AG10803 (cell line): ENCODE measurements around the gene KCNMA1.

Experiments
- DNase-seq: peaks from one replicate; pipeline ENCODE4 v3.0.0; 2010; ENCODE audit warnings: low read depth
- H3K4me3 ChIP-seq: 2 replicates; pipeline ENCODE4 v1.5.1; 2011; ENCODE audit warnings: mild to moderate bottlenecking, low read length, control low read depth
- TF ChIP-seq, protein P1 (sequence below): conservative IDR thresholded peaks from 2 replicates; pipeline ENCODE4 v1.5.1; 2011; ENCODE audit warnings: mild to moderate bottlenecking, low read length, control low read depth, inconsistent platforms

The KCNMA1 gene

DNA sequence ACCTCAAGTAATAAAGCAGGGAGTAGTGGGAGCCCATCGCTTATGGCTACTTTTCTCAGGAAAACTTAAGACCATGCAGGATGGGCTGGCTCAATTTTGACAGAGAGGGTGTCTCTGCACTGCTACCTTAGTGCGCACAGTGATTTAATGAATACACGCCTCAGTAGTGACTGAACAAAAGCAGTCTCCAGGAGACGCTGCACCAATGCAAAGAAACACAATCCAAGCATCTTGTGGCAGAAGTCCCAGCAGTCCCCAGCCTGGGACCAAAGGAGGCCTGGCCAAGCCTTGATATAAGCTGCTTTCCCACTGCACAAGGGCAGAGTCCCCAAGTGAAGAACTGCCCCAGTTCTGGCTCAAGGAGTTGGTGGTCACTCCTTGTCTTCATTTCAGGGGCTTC is 368.9 kb downstream of the KCNMA1 start:
- H3K4me3 ChIP-seq: no peak overlapping the region
- TF ChIP-seq, protein P1, sequence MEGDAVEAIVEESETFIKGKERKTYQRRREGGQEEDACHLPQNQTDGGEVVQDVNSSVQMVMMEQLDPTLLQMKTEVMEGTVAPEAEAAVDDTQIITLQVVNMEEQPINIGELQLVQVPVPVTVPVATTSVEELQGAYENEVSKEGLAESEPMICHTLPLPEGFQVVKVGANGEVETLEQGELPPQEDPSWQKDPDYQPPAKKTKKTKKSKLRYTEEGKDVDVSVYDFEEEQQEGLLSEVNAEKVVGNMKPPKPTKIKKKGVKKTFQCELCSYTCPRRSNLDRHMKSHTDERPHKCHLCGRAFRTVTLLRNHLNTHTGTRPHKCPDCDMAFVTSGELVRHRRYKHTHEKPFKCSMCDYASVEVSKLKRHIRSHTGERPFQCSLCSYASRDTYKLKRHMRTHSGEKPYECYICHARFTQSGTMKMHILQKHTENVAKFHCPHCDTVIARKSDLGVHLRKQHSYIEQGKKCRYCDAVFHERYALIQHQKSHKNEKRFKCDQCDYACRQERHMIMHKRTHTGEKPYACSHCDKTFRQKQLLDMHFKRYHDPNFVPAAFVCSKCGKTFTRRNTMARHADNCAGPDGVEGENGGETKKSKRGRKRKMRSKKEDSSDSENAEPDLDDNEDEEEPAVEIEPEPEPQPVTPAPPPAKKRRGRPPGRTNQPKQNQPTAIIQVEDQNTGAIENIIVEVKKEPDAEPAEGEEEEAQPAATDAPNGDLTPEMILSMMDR: no peak
- DNase-seq: no peak

DNA sequence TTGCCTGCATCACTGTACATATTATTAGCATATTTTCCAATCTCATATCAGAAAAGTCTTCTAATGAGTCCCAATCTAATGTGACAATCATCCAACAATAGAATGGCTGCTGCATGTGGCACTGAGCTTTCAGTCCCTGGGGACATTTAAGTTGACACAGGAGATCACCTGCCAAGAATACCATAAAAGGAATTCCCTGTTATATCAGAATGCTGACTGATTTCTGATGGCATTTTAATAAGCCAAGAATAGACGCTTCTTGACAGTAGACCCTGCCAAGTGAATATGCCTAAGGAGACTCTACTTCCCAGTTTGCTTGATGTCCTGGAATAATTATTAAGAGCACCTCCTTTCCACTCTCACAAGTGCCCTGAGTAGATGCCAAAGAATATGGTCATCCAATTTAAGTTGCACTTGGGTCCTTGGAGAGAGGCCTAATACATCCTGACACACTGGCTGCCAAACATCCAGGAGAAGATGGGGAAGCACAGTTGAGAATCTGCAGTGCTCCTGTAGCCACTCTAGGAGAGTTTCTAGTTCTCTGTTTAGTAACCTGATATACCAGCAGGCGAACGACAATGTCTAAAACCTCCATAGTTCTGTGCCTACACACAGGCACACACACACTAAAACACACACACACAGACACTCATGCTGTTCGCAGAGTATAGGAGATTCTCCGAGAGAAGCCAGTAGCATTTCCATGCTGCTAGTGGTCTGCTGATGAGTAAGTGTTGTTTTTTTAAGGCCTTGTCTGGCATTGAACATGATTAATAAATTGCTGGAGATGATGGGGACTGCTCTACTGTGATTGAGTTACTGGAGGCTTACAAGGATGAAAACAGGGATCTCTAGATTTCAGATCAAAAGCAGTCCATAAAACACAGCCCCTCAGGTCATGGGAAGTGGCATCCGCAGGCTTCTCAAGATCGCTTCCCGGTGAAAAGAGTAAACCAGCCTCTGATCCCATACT is 369.6 kb downstream of the KCNMA1 start:
- TF ChIP-seq, protein P1: no peak
- no peak for DNase-seq

DNA sequence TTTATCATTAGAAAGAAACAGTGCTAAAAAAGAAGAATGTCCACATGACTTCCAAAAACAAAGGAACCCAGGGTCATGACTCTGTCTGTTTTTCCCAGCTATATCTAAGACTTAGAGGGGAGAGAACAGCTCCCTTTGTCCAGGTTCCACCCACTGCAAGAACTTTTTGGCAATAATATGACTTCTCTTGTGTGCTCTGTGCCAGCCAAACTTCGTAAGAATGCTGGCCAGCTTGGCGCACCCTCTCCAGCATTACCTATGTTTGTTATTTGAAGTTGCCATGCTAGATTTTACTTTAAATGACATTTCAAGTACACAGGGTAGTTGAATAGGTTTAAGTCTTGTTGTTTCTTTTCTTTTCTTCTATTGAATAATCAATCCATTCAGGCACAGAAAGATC is 371.4 kb downstream of the KCNMA1 start:
- DNase-seq: no peak
- TF ChIP-seq, protein P1: no peak
- H3K4me3 ChIP-seq: no peak overlapping the region

More for the DNA sequence above, 369.6 kb downstream of the KCNMA1 start:
- H3K4me3 ChIP-seq: no peak overlapping the region

DNA sequence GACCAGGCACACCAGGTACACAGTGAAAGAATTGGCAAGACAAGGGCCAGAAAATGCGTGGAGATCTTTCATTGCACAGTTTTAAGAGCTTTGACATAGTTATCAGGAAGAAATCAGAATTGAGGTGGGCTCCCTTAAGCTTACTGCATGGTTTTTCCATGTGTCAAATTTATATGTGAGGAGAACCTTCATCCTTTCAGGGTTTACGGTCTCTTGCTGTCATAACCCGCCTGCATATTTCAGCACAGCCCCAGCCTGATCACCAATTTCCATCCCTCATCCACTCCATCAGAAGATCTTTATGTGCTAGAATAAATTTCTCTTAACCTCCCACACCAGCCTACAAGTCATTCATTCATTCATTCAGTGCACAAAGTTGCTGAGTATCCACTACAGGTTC is 373.1 kb downstream of the KCNMA1 start:
- no peak for DNase-seq
- no peak overlapping the region for H3K4me3 ChIP-seq
- TF ChIP-seq, protein P1: no peak

DNA sequence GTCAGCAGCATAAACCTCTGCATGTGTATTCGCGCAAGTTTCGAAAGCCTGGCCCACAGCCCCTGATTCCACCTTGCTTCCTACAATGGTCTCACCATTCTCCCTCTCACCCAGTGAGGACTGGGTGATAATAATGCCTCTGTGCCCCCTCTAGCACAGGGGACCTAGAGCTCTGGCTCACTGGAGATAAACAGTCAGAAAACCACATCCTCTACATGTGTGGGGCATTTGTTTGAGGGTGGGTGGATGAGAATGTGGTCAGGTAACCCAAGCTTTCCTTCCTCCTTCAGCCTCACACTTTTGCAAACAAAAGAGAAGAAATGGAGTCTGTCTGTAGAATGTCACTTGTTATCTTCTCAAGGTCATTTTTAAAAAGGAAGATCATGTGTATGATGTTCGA is 373.5 kb downstream of the KCNMA1 start:
- no peak overlapping the region for H3K4me3 ChIP-seq
- TF ChIP-seq, protein P1: no peak
- no peak for DNase-seq

DNA sequence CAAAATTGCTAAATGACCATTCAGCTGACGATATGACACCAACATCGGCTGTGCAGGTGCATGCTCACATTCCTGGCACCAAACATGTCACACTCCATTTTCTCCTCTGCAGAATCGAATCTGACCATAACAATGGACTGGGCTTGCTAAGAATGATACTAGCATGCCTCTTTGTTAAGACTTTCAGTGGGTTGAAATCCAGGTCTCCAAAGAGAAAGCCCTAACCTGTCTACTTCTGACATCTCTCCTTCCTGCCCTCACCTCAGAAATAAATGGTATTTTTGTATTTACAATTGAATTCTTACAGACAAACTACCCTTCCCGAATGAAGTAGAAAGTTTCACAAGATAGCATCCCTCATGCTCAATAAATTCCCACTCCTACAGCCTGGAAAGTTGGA is 373.9 kb downstream of the KCNMA1 start:
- DNase-seq: no peak
- TF ChIP-seq, protein P1: no peak
- H3K4me3 ChIP-seq: no peak overlapping the region

DNA sequence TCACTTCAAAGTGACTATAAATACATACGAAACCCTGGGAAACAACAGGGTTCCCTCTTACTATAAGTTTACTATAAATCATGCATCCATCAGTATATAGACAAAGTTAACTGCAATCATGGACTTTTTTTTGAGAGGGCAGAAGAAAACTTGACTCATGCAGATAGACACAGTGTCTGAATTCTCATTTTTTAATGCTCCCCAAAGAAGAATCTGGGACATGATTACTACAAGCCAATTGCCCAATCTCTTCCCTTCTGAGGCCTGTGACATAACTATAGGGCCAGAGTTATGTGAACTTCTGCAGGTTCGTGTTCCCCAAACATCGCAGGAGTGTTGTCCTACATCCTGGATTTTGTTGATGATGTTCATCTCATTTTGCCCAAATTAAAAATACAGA is 376.5 kb downstream of the KCNMA1 start:
- TF ChIP-seq, protein P1: no peak
- DNase-seq: no peak
- no peak overlapping the region for H3K4me3 ChIP-seq
